HG02981 (cell line): Measurements from ENCODE around the gene CARD18.
"Not testable (repeated sequence)": the region's sequence is repeated elsewhere in the genome, so short reads cannot be mapped to it uniquely, and the experiment has no call there.

Source experiments
- ATAC-seq: cut with Tn5 transposase; IDR thresholded peaks from one replicate; pipeline ENCODE4 v1.9.1; 2021; ENCODE audit warnings: mild to moderate bottlenecking, moderate library complexity; ENCODE audit not compliant: unreplicated experiment

Gene CARD18

GRCh38 chr11:105135883-105136282, 3.7 kb downstream of the CARD18 start:
- ATAC-seq: no peak

DNA sequence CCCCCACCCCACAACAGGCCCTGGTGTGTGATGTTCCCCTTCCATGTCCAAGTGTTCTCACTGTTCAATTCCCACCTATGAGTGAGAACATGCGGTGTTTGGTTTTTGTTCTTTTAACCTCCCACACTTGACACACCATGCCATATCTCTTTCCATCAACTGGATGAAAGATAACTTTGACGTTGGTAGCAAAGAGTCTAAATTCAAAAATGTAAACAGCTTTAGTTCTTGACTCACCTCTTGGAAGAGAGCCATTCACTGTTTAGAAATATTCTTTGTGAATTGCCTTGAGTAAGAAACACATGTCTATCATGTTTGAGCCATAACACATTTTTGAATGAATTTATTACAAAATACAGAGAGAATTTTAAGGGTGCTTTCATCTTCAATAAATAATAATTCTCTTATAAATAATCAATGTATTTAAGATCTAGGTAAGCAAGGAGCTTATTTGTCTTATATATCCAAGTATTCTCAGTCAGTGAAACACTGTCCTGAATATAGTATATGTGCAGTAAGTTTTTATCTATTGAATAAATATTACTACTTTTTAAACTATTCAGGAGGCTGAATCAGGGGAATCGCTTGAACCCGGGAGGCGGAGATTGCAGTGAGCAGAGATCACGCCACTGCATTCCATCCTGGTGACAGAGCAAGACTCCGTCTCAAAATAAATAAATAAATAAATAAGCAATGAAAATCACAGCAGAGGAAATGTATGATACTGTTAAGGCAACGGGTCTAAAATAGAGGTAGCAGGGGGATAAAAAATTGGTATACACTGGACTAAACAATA, 6.7 kb downstream of the CARD18 start:
- ATAC-seq: no peak

DNA sequence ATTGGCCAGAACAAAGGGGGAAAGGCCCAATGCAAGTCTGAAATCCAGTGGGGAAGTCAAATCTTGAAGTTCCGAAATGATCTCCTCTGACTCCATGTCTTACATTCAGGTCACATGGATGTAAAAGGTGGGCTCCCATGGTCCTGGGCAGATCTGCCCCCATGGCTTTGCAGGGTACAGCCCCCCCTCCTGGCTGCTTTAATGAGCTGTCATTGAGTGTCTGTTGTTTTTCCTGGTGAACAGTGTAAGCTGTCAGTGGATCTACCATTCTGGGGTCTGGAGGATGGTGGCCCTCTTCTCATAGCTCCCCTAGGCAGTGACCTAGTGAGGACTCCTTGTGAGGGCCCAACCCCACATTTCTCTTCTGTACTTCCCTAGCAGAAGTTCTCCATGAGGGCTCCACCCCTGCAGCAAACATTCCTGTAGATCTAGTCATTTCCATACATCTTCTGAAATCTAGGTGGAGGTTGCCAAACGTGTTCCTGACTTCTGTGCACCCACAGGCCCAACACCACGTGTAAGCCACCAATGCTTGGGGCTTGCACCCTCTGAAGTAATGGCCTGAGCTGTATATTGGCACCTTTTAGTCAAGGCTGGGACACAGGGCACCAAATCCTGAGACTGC, 9.3 kb downstream of the CARD18 start:
- ATAC-seq: no peak

DNA sequence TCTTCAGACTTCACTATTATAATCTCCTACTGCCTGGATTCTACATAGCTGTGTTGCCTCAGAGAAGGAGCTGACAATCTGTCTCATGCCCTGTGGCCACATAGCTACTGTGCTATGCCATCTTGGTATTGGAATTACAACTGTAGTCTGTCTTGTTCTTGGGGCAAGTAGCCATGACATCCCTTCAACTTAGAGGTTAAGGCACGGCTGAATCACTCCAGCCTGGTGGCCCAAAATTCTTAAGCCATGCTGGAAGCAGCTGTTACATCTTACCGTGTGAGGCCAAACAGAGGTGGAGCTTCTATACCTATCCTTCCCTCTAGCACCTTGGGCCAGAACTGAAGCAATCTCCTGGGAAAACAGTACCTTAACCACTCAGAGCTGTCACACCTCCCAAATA, 14.8 kb downstream of the CARD18 start:
- no peak for ATAC-seq

GRCh38 chr11:105111145-105111944, 28.2 kb downstream of the CARD18 start:
- no peak for ATAC-seq

GRCh38 chr11:105110688-105111030, 28.9 kb downstream of the CARD18 start:
- no peak for ATAC-seq

GRCh38 chr11:105109855-105110687, 29.5 kb downstream of the CARD18 start:
- no peak for ATAC-seq

DNA sequence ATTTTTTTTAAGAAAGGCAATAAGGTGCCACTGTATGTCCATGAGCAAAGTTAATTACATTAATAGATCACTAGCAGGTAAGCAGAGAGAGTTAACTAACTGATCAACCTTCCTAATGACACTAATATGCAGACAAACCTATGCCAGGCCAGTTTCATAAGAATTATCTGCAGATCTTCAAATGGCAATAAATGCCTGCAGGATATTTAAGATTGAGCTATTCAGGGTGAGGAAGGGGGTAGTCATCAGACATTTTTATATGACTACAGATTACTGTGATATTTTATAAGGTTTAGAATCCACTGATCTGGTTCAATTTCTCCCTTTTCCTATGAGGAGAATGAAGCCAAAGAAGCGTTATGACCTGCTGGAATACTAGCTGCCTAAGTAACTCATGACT, 30.2 kb downstream of the CARD18 start:
- no peak for ATAC-seq

- no peak for ATAC-seq
Measured at GRCh38 chr11:105108247-105108646, 31.3 kb downstream of the CARD18 start.

- not testable (repeated sequence) for ATAC-seq
Measured at GRCh38 chr11:105107226-105107825, 32.2 kb downstream of the CARD18 start.

- no peak for ATAC-seq
Measured at GRCh38 chr11:105106140-105106539, 33.4 kb downstream of the CARD18 start.

DNA sequence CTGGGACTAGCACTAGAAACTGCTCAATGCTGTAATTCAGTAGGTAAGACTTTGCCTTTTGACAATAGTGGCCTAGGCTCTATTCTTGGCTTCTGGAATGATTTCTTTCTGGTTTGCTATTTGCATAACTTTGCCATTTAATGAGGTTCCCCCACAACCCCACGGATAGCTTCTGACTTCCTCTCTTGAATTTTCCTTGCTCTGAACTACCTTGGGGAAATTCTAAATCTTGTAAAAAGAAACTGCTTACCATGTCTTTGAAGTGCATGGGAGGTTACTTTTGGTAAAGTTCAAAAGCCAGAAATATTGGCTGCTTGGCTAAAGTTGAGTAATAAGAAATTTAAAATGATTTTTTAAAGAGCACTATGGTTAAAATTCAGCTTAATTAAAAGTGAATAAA, 35.3 kb downstream of the CARD18 start:
- no peak for ATAC-seq

DNA sequence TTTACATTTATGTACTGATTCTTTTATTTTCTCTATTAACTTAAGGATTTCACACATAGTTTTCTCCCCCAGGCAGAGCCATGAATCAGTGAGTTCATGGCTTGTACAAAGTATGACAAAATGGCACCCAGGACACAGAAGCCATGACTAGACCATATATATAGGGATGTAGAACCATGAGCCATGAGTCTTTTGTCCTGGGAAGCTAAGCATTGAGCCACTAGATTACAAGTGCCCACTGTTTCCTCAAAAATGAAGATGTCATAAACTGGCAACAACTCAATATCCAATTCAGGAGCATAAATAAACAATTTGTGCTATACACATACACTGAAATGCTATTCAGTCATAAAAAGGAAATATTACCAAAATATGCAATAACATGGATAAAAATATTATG, 36.2 kb downstream of the CARD18 start:
- no peak for ATAC-seq

- ATAC-seq: not testable (repeated sequence)
Measured at GRCh38 chr11:105102079-105102581, 37.4 kb downstream of the CARD18 start.

- no peak for ATAC-seq
Measured at GRCh38 chr11:105100981-105101630, 38.5 kb downstream of the CARD18 start.

- no peak for ATAC-seq
Measured at GRCh38 chr11:105100206-105100605, 39.4 kb downstream of the CARD18 start.

DNA sequence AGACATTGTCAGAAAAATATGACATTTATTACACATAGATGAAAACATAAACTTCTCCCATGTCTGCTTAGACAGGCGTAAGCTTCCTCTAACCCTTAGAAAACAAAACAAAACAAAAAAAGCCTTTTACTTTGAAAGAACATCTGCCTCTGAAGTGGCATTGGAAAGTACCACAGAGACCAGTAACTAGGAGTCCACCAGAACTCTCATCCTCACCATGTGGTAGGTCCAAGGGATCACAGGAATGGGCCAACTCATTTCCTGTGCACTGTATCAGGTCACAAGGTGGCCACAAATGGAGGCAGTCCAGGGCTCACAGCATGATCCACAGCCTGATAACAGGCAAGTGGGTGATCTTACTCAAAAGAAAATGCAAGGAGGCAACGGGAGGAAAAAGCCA, 40.0 kb downstream of the CARD18 start:
- not testable (repeated sequence) for ATAC-seq

- no peak for ATAC-seq
Measured at GRCh38 chr11:105092256-105093239, 47.0 kb downstream of the CARD18 start.
